Fibroblast of mammary gland (primary cell): ENCODE measurements around the gene ADGRG1.

Source experiments
- DNase-seq: peaks from one replicate; pipeline ENCODE4 v3.0.0-alpha.2; 2010; ENCODE audit warnings: low read depth
- H3K4me3 ChIP-seq: 2 replicates; pipeline ENCODE4 v1.5.1; 2011; ENCODE audit warnings: low read depth, mild to moderate bottlenecking, low read length, moderate library complexity; ENCODE audit not compliant: control insufficient read depth
- TF ChIP-seq, protein P1 (sequence below): conservative IDR thresholded peaks from 2 replicates; pipeline ENCODE4 v1.5.1; 2011; ENCODE audit warnings: low read depth, low read length, inconsistent platforms; ENCODE audit not compliant: control insufficient read depth, insufficient read depth

The ADGRG1 gene

DNA sequence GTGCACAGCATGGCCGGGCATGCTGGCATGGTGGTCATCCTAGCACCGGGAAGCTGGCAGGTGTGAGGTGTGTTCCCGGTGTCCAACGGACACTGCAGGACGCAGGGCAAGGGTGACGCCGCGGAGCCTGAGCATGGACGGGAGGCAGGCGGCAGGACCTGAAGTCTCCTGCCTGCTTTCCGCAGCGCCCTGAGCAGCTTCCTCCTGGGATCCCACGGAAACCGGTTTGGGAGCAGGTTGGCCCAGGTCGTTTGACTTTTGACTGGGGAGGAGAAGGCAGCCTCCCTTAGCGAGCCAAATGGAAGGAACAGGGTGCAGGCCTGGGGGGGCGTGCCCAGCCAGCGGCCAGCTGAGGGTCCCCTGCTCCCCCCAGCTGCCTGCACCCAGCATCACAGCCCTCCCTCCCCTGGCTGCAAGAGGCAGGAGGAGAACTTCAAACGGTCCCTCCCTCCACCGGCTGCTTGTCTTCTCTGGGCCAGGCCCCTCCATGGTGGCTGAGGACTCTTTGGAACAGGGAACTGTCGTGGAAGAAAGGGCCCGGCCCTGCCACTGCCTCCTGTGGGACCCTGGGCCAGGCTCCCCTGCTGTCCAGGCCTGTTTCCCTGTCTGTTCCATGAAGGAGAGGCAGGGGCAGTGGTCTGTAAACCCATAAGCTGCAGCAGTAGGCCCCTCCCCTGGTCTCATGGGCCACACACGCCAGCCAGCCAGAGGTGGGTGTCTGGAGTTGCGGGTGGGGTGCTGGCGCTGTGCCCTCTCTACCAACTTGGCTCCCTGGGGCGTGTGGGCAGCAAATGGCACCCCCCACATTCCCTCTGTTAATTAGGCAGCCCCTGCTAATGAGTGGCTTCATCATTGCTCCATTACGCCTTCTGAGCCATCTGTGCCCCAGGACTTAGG, 7.8 kb upstream of the ADGRG1 start:
- TF ChIP-seq, protein P1, sequence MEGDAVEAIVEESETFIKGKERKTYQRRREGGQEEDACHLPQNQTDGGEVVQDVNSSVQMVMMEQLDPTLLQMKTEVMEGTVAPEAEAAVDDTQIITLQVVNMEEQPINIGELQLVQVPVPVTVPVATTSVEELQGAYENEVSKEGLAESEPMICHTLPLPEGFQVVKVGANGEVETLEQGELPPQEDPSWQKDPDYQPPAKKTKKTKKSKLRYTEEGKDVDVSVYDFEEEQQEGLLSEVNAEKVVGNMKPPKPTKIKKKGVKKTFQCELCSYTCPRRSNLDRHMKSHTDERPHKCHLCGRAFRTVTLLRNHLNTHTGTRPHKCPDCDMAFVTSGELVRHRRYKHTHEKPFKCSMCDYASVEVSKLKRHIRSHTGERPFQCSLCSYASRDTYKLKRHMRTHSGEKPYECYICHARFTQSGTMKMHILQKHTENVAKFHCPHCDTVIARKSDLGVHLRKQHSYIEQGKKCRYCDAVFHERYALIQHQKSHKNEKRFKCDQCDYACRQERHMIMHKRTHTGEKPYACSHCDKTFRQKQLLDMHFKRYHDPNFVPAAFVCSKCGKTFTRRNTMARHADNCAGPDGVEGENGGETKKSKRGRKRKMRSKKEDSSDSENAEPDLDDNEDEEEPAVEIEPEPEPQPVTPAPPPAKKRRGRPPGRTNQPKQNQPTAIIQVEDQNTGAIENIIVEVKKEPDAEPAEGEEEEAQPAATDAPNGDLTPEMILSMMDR = no peak
- H3K4me3 ChIP-seq = no peak overlapping the region
- DNase-seq = no peak

DNA sequence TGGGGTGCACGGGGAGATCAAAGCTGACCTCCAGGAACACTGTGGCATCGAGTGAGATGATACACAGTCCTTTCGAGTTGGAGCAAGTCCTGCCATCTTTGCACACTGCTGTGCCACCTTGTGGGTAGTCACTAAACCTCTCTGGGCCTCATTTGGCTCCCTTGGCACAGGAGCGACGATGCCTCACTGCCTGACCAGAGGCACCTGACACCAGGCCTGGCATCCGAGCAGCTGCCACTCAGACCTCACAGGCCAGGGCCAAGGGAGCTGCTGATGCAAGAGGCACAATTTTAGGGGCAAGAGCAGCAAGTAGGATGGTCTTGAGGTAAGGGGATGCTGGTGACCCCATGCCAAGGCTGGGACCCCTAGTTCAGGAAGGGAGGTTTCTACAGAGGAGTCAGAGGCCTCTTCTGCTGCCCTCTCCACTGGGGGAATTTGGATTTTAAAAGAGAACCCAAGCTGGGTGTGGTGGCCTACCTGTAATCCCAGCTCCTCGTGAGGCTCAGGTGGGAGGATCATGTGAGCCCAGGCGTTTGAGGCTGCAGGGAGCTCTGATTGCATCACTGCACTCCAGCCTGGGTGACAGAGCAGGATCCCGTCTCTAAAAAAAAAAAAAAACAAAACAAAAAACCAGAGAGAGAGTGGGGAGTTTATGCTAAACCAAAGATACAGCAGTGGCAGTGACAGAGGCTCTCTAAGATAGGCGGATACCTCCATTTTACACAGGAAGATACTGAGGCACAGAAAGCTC, 6.7 kb upstream of the ADGRG1 start:
- TF ChIP-seq, protein P1 = no peak
- no peak overlapping the region for H3K4me3 ChIP-seq
- no peak for DNase-seq

DNA sequence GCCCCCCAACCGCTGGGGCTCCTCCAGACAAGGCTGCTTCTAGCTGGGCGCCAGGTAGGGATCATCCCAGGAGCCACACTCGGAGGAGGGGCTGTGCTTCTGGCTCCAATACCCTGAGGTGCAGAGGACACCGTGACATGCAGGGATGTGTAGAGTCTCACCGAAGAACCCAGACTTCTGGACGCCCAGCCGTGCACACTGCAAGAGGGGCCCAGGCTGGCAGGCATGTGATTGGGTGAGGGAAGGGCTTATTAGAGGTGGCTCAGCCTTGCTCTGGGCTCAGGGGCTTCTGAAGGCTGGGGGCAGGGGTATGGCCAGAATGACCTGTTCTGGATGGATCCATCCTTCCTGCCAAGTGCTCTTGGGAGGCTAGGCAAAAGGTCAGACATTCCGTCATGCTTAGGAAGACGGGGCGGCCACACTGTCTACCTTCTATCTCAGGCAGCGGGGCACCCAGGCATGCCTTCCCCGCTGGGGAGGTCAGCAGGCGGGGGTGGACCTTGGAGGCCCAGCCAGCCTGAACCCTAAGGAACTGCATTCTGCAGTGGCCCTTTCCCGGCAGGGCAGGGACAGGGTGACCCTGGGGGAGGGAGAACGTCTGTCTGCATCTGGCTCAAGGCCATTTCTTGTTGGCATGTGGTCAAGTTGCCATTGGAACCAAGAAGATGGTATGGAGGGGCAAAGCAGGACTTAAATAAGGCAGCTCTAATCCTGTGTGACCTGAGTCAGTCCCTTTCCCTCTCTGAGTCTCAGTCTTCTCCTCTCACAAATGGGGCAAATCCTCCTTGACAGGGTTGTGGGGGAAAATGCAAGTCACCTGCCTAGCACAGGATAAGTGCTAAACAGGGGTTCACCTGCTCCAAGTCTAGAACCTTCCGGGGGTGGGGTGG, 5.8 kb upstream of the ADGRG1 start:
- TF ChIP-seq, protein P1 = no peak
- no peak overlapping the region for H3K4me3 ChIP-seq
- no peak for DNase-seq

DNA sequence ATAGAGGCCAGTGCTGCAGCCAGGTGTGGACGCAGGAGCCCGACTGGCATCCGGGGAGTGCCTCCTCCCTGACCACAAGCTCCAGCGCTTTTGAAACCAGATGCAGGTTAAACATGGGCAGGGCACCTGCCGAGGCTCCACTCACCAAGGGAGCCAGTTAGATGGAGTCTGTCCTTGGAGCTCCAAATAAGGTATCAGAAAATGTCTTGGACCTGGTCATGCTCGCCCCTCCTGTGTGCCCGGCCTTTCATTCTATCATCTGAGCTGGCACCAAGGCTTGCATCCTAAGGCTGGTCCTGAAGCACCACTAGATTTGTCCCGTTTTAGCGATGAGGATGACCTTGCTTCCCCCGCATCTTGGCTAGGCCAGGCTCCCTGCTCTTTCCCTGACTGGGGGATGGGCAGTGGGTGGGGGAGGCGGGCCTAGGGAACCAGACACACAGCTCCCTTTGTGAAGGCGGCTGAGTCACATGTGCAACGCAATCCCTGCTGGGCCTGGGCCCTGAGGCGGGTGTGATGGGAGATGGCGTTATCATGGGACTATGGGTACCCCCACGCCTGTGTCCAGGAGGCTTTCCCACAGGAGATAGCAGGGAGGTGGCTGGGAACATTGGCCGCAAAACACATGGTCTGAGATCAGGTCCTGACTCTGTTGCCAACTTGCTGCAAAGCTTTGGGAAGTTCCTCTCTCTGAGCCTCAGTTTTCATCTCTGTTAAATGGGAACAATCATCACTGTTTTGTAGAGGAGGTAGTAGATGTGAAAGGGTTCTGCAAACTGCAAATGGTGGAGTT, 5.0 kb upstream of the ADGRG1 start:
- peak; percentile 54 for DNase-seq
- H3K4me3 ChIP-seq = no peak overlapping the region
- TF ChIP-seq, protein P1 = no peak

DNA sequence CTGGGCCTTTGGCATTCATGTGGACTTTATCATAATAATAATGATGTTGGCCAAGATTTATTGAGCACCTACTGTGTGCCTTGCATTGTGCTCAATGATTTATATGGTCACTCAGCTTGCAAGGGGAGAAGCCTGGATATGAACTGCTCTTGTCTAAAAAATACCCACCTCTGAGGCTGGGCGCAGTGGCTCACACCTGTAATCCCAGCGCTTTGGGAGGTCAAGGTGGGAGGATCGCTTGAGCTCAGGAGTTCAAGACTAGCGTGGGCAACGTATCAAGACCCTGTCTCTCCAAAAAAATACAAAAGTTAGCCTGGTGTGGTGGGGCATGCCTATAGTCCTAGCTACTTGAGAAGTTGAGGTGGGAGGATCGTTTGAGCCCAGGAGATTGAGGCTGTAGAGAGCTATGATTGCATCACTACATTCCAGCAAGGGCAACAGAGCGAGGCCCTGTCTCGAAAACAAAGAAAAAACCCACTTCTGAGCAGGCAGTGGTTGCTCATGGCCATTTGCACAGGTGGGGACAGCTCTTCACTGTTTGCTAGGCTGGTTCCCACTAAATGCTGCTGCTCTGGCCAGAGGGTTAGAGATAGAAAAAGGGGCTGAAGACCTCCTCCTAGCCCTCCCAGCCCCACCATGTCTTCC, 4.3 kb upstream of the ADGRG1 start:
- H3K4me3 ChIP-seq = no peak overlapping the region
- DNase-seq = no peak
- TF ChIP-seq, protein P1 = no peak
